WTC11 (cell line): ENCODE data around the gene CAMK2A. TPM values are rescaled to one million over a fixed set of nuclear protein-coding genes. Genes with fewer than 3 reads are reported as not detected.

Experiments
- ATAC-seq: fragments of 200-7000 bp; cut with Tn5 transposase; 2 replicates; pipeline ENCODE4 v1.10.0; 2021; ENCODE audit warnings: mild to moderate bottlenecking, moderate library complexity
- CTCF ChIA-PET: fragments of 300-600 bp; sonication (Branson Sonifier 250); formaldehyde crosslinking; loops from one replicate; lab custom pipeline; 2021; ENCODE audit warnings: antibody characterized with exemption; lab: Charles Lee
- POLR2A ChIA-PET: fragments of 350-600 bp; sonication (Branson Sonifier 250); formaldehyde crosslinking; loops from one replicate; lab custom pipeline; 2021; ENCODE audit warnings: antibody characterized with exemption; lab: Charles Lee
- DNase-seq: peaks from one replicate; pipeline ENCODE4 v3.0.0; 2021; ENCODE audit warnings: low spot score
- H3K27ac Mint-ChIP-seq: 2 replicates; pipeline ENCODE4 v1.8.0; 2021; ENCODE audit warnings: mixed read lengths
- H3K27me3 Mint-ChIP-seq: 2 replicates; pipeline ENCODE4 v1.8.0; 2021; ENCODE audit warnings: low read depth, mild to moderate bottlenecking, moderate library complexity, mixed read lengths
- H3K36me3 Mint-ChIP-seq: 2 replicates; pipeline ENCODE4 v1.8.0; 2021; ENCODE audit warnings: mixed read lengths
- H3K4me1 Mint-ChIP-seq: 2 replicates; pipeline ENCODE4 v1.8.0; 2022; ENCODE audit warnings: mixed read lengths
- H3K4me3 Mint-ChIP-seq: 2 replicates; pipeline ENCODE4 v1.8.0; 2021; ENCODE audit warnings: mild to moderate bottlenecking, moderate library complexity, mixed read lengths
- H3K9me3 Mint-ChIP-seq: 2 replicates; pipeline ENCODE4 v1.8.0; 2021; ENCODE audit warnings: mixed read lengths
- ATF2 ChIP-seq: sonication (generic); formaldehyde crosslinking; IDR thresholded peaks from 2 replicates; pipeline ENCODE4 v1.8.1; 2022; ENCODE audit warnings: low read depth, missing genetic modification reagents, borderline replicate concordance
- CREB1 ChIP-seq: sonication (generic); formaldehyde crosslinking; IDR thresholded peaks from 2 replicates; pipeline ENCODE4 v1.8.0; 2023; ENCODE audit warnings: mild to moderate bottlenecking, missing genetic modification reagents
- FOXJ3 ChIP-seq: sonication (generic); formaldehyde crosslinking; IDR thresholded peaks from 2 replicates; pipeline ENCODE4 v1.9.0; 2021; ENCODE audit warnings: missing genetic modification reagents, mild to moderate bottlenecking, borderline replicate concordance
- IRF2 ChIP-seq: sonication (generic); formaldehyde crosslinking; IDR thresholded peaks from 2 replicates; pipeline ENCODE4 v1.8.0; 2022; ENCODE audit warnings: low read depth, missing genetic modification reagents, borderline replicate concordance
- MYBL2 ChIP-seq: sonication (generic); formaldehyde crosslinking; IDR thresholded peaks from 2 replicates; pipeline ENCODE4 v1.8.1; 2023; ENCODE audit warnings: mild to moderate bottlenecking, moderate library complexity, missing genetic modification reagents
- NFATC4 ChIP-seq: fragments of 250-450 bp; sonication (Bioruptor Pico); IDR thresholded peaks from 2 replicates; pipeline ENCODE4 v1.9.0; 2021; ENCODE audit warnings: mild to moderate bottlenecking
- NR1H2 ChIP-seq: sonication (generic); formaldehyde crosslinking; IDR thresholded peaks from 2 replicates; pipeline ENCODE4 v1.9.0; 2021; ENCODE audit warnings: mild to moderate bottlenecking, moderate library complexity, missing genetic modification reagents
- SMAD3 ChIP-seq: sonication (generic); formaldehyde crosslinking; IDR thresholded peaks from 2 replicates; pipeline ENCODE4 v1.8.0; 2022; ENCODE audit warnings: missing genetic modification reagents, mild to moderate bottlenecking, borderline replicate concordance
- TCF7 ChIP-seq: sonication (generic); formaldehyde crosslinking; IDR thresholded peaks from 2 replicates; pipeline ENCODE4 v1.8.0; 2022; ENCODE audit warnings: mild to moderate bottlenecking, low read depth, missing genetic modification reagents, moderate library complexity
- ZNF138 ChIP-seq: sonication (generic); formaldehyde crosslinking; conservative IDR thresholded peaks from 2 replicates; pipeline ENCODE4 v1.8.1; 2022; ENCODE audit warnings: mild to moderate bottlenecking, moderate library complexity, missing genetic modification reagents
- ZNF416 ChIP-seq: fragments of 250-450 bp; sonication (Bioruptor Pico); IDR thresholded peaks from 2 replicates; pipeline ENCODE4 v1.9.0; 2021; ENCODE audit warnings: mild to moderate bottlenecking, inconsistent platforms
- ZNF423 ChIP-seq: fragments of 250-450 bp; sonication (Bioruptor Pico); IDR thresholded peaks from 2 replicates; pipeline ENCODE4 v2.1.2; 2022; ENCODE audit warnings: mild to moderate bottlenecking, moderate library complexity
- ZNF532 ChIP-seq: fragments of 250-450 bp; sonication (Bioruptor Pico); IDR thresholded peaks from 2 replicates; pipeline ENCODE4 v1.9.0; 2021; ENCODE audit warnings: mild to moderate bottlenecking, borderline replicate concordance
- ZSCAN18 ChIP-seq: fragments of 250-450 bp; sonication (Bioruptor Pico); IDR thresholded peaks from 2 replicates; pipeline ENCODE4 v2.1.2; 2022; ENCODE audit warnings: mild to moderate bottlenecking, moderate library complexity
- total RNA-seq: library from RNA; stranded (reverse); gene quantifications from 3 replicates; pipeline ENCODE4 v1.2.3, GENCODE V29; 2021
- TF ChIP-seq, protein P1 (sequence below): sonication (generic); formaldehyde crosslinking; IDR thresholded peaks from 2 replicates; pipeline ENCODE4 v1.8.0; 2023; ENCODE audit warnings: missing genetic modification reagents, mild to moderate bottlenecking, borderline replicate concordance
- TF ChIP-seq, protein P2 (sequence below): sonication (generic); formaldehyde crosslinking; IDR thresholded peaks from 2 replicates; pipeline ENCODE4 v1.8.1; 2022; ENCODE audit warnings: mild to moderate bottlenecking, missing genetic modification reagents, moderate library complexity, borderline replicate concordance
- TF ChIP-seq, protein P3 (sequence below): sonication (generic); formaldehyde crosslinking; IDR thresholded peaks from 2 replicates; pipeline ENCODE4 v1.8.1; 2022; ENCODE audit warnings: missing genetic modification reagents, borderline replicate concordance

CAMK2A gene
- total RNA-seq, 1 experiment from 2014 or later: 0.13 TPM

GRCh38 chr5:150305557-150305956, 16.0 kb upstream of the CAMK2A start (continued):
- TF ChIP-seq, protein P1, sequence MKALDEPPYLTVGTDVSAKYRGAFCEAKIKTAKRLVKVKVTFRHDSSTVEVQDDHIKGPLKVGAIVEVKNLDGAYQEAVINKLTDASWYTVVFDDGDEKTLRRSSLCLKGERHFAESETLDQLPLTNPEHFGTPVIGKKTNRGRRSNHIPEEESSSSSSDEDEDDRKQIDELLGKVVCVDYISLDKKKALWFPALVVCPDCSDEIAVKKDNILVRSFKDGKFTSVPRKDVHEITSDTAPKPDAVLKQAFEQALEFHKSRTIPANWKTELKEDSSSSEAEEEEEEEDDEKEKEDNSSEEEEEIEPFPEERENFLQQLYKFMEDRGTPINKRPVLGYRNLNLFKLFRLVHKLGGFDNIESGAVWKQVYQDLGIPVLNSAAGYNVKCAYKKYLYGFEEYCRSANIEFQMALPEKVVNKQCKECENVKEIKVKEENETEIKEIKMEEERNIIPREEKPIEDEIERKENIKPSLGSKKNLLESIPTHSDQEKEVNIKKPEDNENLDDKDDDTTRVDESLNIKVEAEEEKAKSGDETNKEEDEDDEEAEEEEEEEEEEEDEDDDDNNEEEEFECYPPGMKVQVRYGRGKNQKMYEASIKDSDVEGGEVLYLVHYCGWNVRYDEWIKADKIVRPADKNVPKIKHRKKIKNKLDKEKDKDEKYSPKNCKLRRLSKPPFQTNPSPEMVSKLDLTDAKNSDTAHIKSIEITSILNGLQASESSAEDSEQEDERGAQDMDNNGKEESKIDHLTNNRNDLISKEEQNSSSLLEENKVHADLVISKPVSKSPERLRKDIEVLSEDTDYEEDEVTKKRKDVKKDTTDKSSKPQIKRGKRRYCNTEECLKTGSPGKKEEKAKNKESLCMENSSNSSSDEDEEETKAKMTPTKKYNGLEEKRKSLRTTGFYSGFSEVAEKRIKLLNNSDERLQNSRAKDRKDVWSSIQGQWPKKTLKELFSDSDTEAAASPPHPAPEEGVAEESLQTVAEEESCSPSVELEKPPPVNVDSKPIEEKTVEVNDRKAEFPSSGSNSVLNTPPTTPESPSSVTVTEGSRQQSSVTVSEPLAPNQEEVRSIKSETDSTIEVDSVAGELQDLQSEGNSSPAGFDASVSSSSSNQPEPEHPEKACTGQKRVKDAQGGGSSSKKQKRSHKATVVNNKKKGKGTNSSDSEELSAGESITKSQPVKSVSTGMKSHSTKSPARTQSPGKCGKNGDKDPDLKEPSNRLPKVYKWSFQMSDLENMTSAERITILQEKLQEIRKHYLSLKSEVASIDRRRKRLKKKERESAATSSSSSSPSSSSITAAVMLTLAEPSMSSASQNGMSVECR (CRISPR knock-in tag): no peak
- TF ChIP-seq ZNF423 (CRISPR knock-in tag): no peak
- no peak for TF ChIP-seq NFATC4 (CRISPR knock-in tag)
- TF ChIP-seq IRF2 (CRISPR knock-in tag): no peak
- TF ChIP-seq NR1H2 (CRISPR knock-in tag): no peak

- DNase-seq: no peak
- ATAC-seq: no peak
- no peak overlapping the region for H3K27ac Mint-ChIP-seq
- ChIA-PET POLR2A (no interaction called here), CTCF (interaction anchor here (0.5 kb wide), 1 partner anchor 378 kb away, joined by 3 read pairs; no protein-coding TSS in a partner anchor)
- H3K27me3 Mint-ChIP-seq: peaks cover 15% of the 10 kb centered on the region
- TF ChIP-seq ZNF416 (CRISPR knock-in tag): no peak
- TF ChIP-seq MYBL2 (CRISPR knock-in tag): no peak
- TF ChIP-seq ATF2 (CRISPR knock-in tag): no peak
- no peak overlapping the region for H3K4me3 Mint-ChIP-seq
- no peaks in the 10 kb centered on the region for H3K36me3 Mint-ChIP-seq
- H3K9me3 Mint-ChIP-seq: no peaks in the 10 kb centered on the region
- H3K4me1 Mint-ChIP-seq: peaks cover 63% of the 10 kb centered on the region
Measured at GRCh38 chr5:150305095-150305494, 15.5 kb upstream of the CAMK2A start.

DNA sequence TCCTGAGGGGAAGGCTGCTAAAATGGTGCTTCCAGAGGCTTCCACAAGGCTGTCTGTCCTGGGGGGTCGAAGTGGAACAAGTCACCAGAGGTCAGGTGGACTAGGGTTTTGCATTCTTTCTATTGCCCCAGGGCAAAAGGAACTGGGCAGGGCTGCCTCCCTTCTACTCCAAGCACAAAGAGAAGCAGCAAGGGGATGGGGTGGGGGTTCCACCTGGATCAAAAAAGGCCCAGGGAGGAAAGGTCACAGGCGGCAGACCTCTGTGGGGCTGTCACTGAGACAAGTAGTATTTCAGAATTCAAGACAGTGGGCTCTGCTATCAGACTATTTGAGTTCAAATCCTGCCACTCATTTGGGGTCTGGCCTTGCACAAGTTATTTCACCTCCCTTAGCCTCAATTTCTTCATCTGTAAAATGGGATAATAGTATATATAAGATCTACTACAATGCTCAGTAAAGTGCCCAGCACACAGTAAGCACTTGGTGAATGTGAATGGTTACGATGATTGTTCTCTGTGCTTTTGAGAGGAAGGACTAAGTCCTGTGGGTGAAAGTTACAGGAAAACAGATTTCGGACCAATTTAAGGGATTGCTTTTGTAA, 15.0 kb upstream of the CAMK2A start:
- ATAC-seq (no peak), DNase-seq (no peak)
- no peaks in the 10 kb centered on the region for H3K36me3 Mint-ChIP-seq
- H3K27me3 Mint-ChIP-seq: peaks cover 17% of the 10 kb centered on the region
- H3K4me1 Mint-ChIP-seq: peaks cover 64% of the 10 kb centered on the region
- CTCF ChIA-PET: interaction anchor here (0.6 kb wide), 1 partner anchor 93 kb away, joined by 4 read pairs; no protein-coding TSS in a partner anchor
- H3K4me3 Mint-ChIP-seq: peak overlapping the region; percentile 88; the same call in 1 of the 2 replicates
- H3K27ac Mint-ChIP-seq: peak overlapping the region; percentile 84; the same call in 1 of the 2 replicates
- no peaks in the 10 kb centered on the region for H3K9me3 Mint-ChIP-seq
- POLR2A ChIA-PET: no interaction called here
- no peak for TF ChIP-seq ZNF532 (CRISPR knock-in tag)
- TF ChIP-seq ZSCAN18 (CRISPR knock-in tag): no peak
- TF ChIP-seq ZNF423 (CRISPR knock-in tag): no peak
- no peak for TF ChIP-seq ZNF416 (CRISPR knock-in tag)
- no peak for TF ChIP-seq CREB1 (CRISPR knock-in tag)
- TF ChIP-seq FOXJ3 (CRISPR knock-in tag): no peak
- TF ChIP-seq, protein P2, sequence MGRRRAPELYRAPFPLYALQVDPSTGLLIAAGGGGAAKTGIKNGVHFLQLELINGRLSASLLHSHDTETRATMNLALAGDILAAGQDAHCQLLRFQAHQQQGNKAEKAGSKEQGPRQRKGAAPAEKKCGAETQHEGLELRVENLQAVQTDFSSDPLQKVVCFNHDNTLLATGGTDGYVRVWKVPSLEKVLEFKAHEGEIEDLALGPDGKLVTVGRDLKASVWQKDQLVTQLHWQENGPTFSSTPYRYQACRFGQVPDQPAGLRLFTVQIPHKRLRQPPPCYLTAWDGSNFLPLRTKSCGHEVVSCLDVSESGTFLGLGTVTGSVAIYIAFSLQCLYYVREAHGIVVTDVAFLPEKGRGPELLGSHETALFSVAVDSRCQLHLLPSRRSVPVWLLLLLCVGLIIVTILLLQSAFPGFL (CRISPR knock-in tag): no peak
- no peak for TF ChIP-seq SMAD3 (CRISPR knock-in tag)
- no peak for TF ChIP-seq TCF7 (CRISPR knock-in tag)
- TF ChIP-seq, protein P3, sequence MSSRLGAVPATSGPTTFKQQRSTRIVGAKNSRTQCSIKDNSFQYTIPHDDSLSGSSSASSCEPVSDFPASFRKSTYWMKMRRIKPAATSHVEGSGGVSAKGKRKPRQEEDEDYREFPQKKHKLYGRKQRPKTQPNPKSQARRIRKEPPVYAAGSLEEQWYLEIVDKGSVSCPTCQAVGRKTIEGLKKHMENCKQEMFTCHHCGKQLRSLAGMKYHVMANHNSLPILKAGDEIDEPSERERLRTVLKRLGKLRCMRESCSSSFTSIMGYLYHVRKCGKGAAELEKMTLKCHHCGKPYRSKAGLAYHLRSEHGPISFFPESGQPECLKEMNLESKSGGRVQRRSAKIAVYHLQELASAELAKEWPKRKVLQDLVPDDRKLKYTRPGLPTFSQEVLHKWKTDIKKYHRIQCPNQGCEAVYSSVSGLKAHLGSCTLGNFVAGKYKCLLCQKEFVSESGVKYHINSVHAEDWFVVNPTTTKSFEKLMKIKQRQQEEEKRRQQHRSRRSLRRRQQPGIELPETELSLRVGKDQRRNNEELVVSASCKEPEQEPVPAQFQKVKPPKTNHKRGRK (CRISPR knock-in tag): no peak
- no peak for TF ChIP-seq ZNF138 (CRISPR knock-in tag)
